CMK (cell line): ENCODE measurements around the gene WDR88.
"Not testable (repeated sequence)": the region's sequence is repeated elsewhere in the genome, so short reads cannot be mapped to it uniquely, and the experiment has no call there.

Experiments
- DNase-seq: peaks from one replicate; pipeline ENCODE4 v3.0.0-alpha.2; 2010; ENCODE audit warnings: low read depth

The WDR88 gene

GRCh38 chr19:33132021-33132420 lies at the start of gene WDR88:
Gene WDR88, plus strand, starts transcription at chr19:33132114. Its CDS starts 56 bp downstream, at chr19:33132170.
- no peak for DNase-seq

GRCh38 chr19:33085570-33086128 lies 46.3 kb upstream of the WDR88 start:
- no peak for DNase-seq

- no peak for DNase-seq
Observed at GRCh38 chr19:33086955-33087354, 45.0 kb upstream of the WDR88 start.

- DNase-seq = no peak
Observed at GRCh38 chr19:33089010-33089409, 42.9 kb upstream of the WDR88 start.

GRCh38 chr19:33090179-33090578 lies 41.7 kb upstream of the WDR88 start:
- DNase-seq = no peak

GRCh38 chr19:33093420-33094210 lies 38.3 kb upstream of the WDR88 start:
- no peak for DNase-seq

- DNase-seq = no peak
Observed at GRCh38 chr19:33094436-33095067, 37.4 kb upstream of the WDR88 start.

GRCh38 chr19:33096005-33096404 lies 35.9 kb upstream of the WDR88 start:
- no peak for DNase-seq

GRCh38 chr19:33098055-33098534 lies 33.8 kb upstream of the WDR88 start:
- DNase-seq = no peak

- DNase-seq = no peak
Observed at GRCh38 chr19:33100894-33101644, 30.8 kb upstream of the WDR88 start.

- no peak for DNase-seq
Observed at GRCh38 chr19:33102893-33103292, 29.0 kb upstream of the WDR88 start.

- DNase-seq = no peak
Observed at GRCh38 chr19:33108161-33108560, 23.8 kb upstream of the WDR88 start.

- no peak for DNase-seq
Observed at GRCh38 chr19:33110137-33110910, 21.6 kb upstream of the WDR88 start.

GRCh38 chr19:33111587-33111986 lies 20.3 kb upstream of the WDR88 start:
- no peak for DNase-seq

GRCh38 chr19:33114312-33114711 lies 17.6 kb upstream of the WDR88 start:
- no peak for DNase-seq

GRCh38 chr19:33117501-33117900 lies 14.4 kb upstream of the WDR88 start:
- no peak for DNase-seq

GRCh38 chr19:33118643-33119042 lies 13.3 kb upstream of the WDR88 start:
- no peak for DNase-seq

- peak; percentile 35 for DNase-seq
Observed at GRCh38 chr19:33124207-33125098, 7.5 kb upstream of the WDR88 start.

- peak; percentile 40 for DNase-seq
Observed at GRCh38 chr19:33125929-33126388, 6.0 kb upstream of the WDR88 start.

GRCh38 chr19:33126712-33127111 lies 5.2 kb upstream of the WDR88 start:
- not testable (repeated sequence) for DNase-seq
